Hematopoietic multipotent progenitor cell treated with erythropoietin and hydrocortisone succinate and interleukin-3 and kit ligand, for 4 days (in vitro differentiated cells): Measurements from ENCODE around the gene MSH4.
A peak's percentile ranks its signal among the peaks of the same experiment; 100 is the strongest.

ENCODE experiments used
- DNase-seq: peaks from one replicate; pipeline ENCODE4 v3.0.0-alpha.2; 2015

MSH4 gene

DNA sequence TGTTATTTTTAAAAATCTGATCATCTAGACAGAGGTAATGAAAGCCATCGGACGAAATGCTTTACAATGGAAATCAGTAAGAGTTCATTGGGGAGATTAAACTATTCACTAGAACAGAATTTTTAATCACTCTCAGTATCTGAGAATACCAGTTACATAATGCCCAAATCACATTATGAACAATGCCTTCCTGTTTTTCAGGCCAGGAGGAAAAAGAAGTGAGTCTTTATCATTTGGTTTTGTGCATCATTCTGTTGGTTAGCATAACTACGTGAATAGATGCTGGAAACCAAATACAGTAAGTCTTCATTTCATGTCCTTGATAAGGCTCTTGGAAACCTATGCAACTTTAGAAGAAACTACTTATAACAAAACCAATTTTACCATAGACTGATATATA is 153.5 kb downstream of the MSH4 start:
- DNase-seq, result no peak

DNA sequence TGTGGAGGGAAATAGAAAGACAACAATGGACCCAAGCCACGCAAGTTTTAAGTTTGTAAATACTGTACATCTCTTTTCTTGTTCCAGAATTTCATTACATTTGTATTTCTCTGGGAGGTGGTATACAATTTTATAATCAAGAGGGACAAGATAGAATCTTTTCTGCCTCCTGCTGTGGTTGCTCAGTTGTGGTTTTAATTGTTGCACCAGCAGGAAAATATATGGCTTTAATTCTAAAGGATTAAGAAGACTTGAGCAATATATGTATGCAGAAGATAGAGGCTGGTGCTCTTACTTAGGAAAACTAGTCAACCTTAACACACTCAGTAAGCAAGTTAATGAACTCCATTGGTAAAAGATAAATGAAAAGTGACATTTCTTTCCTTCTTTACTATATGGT is 155.3 kb downstream of the MSH4 start:
- peak; percentile 38 for DNase-seq

DNA sequence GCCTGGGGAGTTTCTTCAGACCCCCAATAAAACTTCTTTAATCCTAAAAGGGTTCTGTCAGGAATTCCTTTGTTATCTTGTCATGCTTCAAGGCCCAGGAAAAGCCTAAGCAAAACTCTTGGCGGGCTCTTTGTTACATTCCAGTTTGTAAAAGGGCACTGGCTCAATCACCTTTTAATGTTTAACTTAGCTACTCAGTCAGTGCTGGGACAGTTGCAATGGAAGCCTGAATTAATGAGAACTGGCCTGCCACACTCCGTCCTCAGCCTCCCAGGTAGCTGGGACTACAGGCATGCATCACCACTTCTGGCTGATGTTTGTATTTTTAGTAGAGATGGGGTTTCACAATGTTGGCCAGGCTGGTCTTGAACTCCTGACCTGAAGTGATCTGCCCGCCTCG is 156.8 kb downstream of the MSH4 start:
- no peak for DNase-seq

DNA sequence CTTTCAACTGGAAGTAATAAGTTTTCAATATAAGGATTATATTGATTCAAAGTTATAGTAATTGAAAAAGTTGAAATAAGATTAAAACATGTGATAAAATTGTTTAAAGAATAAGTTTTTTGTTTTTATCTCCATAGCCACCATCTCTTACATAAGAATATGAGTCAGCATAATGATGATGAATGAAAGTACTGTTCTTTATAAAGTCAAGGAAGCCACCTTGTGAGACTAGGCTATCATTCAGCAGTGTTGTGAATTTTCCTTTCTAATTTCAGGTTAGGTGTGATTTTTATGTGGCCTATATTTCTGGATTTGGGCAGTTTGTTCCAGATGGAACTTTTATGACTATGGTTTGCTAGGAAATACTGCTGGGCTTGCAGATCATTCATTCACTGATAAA is 157.9 kb downstream of the MSH4 start:
- peak; percentile 58 for DNase-seq
